Astrocyte (in vitro differentiated cells and primary cell): ENCODE data around the gene ZNF608. TPM values are rescaled to one million over a fixed set of nuclear protein-coding genes. Genes with fewer than 3 reads are reported as not detected.

Source experiments
- DNase-seq: peaks from one replicate; pipeline ENCODE4 v3.0.0-alpha.2; 2010; ENCODE audit warnings: low read depth
- FAIRE-seq: peaks from 2 replicates; lab custom pipeline; 2011; peaks lifted over from hg19 to GRCh38; lab: Jason Lieb, UNC
- H2AFZ ChIP-seq: 2 replicates; pipeline ENCODE4 v1.6.0; 2012; ENCODE audit warnings: low read depth, low read length, inconsistent platforms
- H3K27ac ChIP-seq: 2 replicates; pipeline ENCODE4 v1.5.1; 2011; ENCODE audit warnings: low read depth, low read length, inconsistent platforms
- H3K27me3 ChIP-seq: 2 replicates; pipeline ENCODE4 v1.6.0; 2011; ENCODE audit warnings: low read length, inconsistent platforms; ENCODE audit not compliant: insufficient read depth
- H3K36me3 ChIP-seq: 2 replicates; pipeline ENCODE4 v1.5.1; 2011; ENCODE audit warnings: low read length, inconsistent platforms; ENCODE audit not compliant: insufficient read depth
- H3K4me1 ChIP-seq: 2 replicates; pipeline ENCODE4 v1.5.1; 2011; ENCODE audit warnings: low read length, inconsistent platforms; ENCODE audit not compliant: insufficient read depth
- H3K4me2 ChIP-seq: 2 replicates; pipeline ENCODE4 v1.6.0; 2012; ENCODE audit warnings: low read length, inconsistent platforms
- H3K4me3 ChIP-seq: 2 replicates; pipeline ENCODE4 v1.5.1; 2011; ENCODE audit warnings: low read depth, mild to moderate bottlenecking, low read length, inconsistent platforms; ENCODE audit not compliant: insufficient read depth
- H3K79me2 ChIP-seq: 2 replicates; pipeline ENCODE4 v1.6.0; 2012; ENCODE audit warnings: mild to moderate bottlenecking, low read length, inconsistent platforms; ENCODE audit not compliant: insufficient read depth
- H3K9ac ChIP-seq: 2 replicates; pipeline ENCODE4 v1.6.0; 2012; ENCODE audit warnings: mild to moderate bottlenecking, low read length, inconsistent platforms
- H3K9me3 ChIP-seq: 2 replicates; pipeline ENCODE4 v1.5.1; 2012; ENCODE audit warnings: low read depth, mild to moderate bottlenecking, low read length, inconsistent platforms; ENCODE audit not compliant: insufficient read depth
- H4K20me1 ChIP-seq: 2 replicates; pipeline ENCODE4 v1.6.0; 2012; ENCODE audit warnings: low read length, inconsistent platforms; ENCODE audit not compliant: insufficient read depth
- H3K27ac Mint-ChIP-seq: one replicate; pipeline ENCODE4 v1.8.0; 2021; ENCODE audit warnings: mild to moderate bottlenecking, mixed read lengths; ENCODE audit not compliant: unreplicated experiment
- H3K27me3 Mint-ChIP-seq: one replicate; pipeline ENCODE4 v1.8.0; 2021; ENCODE audit warnings: low read depth, mixed read lengths; ENCODE audit not compliant: unreplicated experiment
- H3K36me3 Mint-ChIP-seq: one replicate; pipeline ENCODE4 v1.8.0; 2021; ENCODE audit warnings: low read depth, mixed read lengths; ENCODE audit not compliant: unreplicated experiment
- H3K4me1 Mint-ChIP-seq: one replicate; pipeline ENCODE4 v1.8.0; 2021; ENCODE audit warnings: low read depth, mixed read lengths; ENCODE audit not compliant: unreplicated experiment
- H3K4me3 Mint-ChIP-seq: one replicate; pipeline ENCODE4 v1.8.0; 2021; ENCODE audit warnings: mild to moderate bottlenecking, moderate library complexity, mixed read lengths; ENCODE audit not compliant: unreplicated experiment
- H3K9me3 Mint-ChIP-seq: one replicate; pipeline ENCODE4 v1.8.0; 2021; ENCODE audit warnings: mild to moderate bottlenecking, mixed read lengths; ENCODE audit not compliant: unreplicated experiment
- EZH2 ChIP-seq: IDR thresholded peaks from 2 replicates; pipeline ENCODE4 v1.6.1; 2012; ENCODE audit warnings: mild to moderate bottlenecking, low read length, inconsistent platforms; ENCODE audit not compliant: insufficient read depth
- total RNA-seq: library from RNA; stranded (reverse); gene quantifications from 2 replicates; pipeline ENCODE4 v1.2.1, GENCODE V29; 2021
- TF ChIP-seq, protein P1 (sequence below): IDR thresholded peaks from 2 replicates; pipeline ENCODE4 v1.5.1; 2011; ENCODE audit warnings: low read depth, mild to moderate bottlenecking, inconsistent platforms, low read length, moderate library complexity; ENCODE audit not compliant: insufficient read depth

The ZNF608 gene
- total RNA-seq, 1 donor from 2014 or later = 57.3 TPM

GRCh38 chr5:124746916-124747790 is 714 bp upstream of the ZNF608 start:
- H4K20me1 ChIP-seq = no peaks in the 10 kb centered on the region
- Mint-ChIP-seq H3K36me3 (no peaks in the 10 kb centered on the region), H3K4me1 (peaks cover 13% of the 10 kb centered on the region), H3K4me3 (no peak overlapping the region), H3K27me3 (no peaks in the 10 kb centered on the region), H3K27ac (peak overlapping the region; percentile 90), H3K9me3 (no peaks in the 10 kb centered on the region)
- H3K27ac ChIP-seq = peak overlapping the region; percentile 96
- DNase-seq (peak; percentile 91), FAIRE-seq (peak; percentile 13)
- H3K4me3 ChIP-seq = peak overlapping the region; percentile 76
- H3K9me3 ChIP-seq = no peaks in the 10 kb centered on the region
- peak overlapping the region; percentile 53 for H2AFZ ChIP-seq
- H3K4me1 ChIP-seq = peaks cover 29% of the 10 kb centered on the region
- no peaks in the 10 kb centered on the region for H3K36me3 ChIP-seq
- H3K79me2 ChIP-seq = peaks cover 31% of the 10 kb centered on the region
- H3K27me3 ChIP-seq = no peaks in the 10 kb centered on the region
- H3K9ac ChIP-seq = peak overlapping the region; percentile 92
- TF ChIP-seq, protein P1, sequence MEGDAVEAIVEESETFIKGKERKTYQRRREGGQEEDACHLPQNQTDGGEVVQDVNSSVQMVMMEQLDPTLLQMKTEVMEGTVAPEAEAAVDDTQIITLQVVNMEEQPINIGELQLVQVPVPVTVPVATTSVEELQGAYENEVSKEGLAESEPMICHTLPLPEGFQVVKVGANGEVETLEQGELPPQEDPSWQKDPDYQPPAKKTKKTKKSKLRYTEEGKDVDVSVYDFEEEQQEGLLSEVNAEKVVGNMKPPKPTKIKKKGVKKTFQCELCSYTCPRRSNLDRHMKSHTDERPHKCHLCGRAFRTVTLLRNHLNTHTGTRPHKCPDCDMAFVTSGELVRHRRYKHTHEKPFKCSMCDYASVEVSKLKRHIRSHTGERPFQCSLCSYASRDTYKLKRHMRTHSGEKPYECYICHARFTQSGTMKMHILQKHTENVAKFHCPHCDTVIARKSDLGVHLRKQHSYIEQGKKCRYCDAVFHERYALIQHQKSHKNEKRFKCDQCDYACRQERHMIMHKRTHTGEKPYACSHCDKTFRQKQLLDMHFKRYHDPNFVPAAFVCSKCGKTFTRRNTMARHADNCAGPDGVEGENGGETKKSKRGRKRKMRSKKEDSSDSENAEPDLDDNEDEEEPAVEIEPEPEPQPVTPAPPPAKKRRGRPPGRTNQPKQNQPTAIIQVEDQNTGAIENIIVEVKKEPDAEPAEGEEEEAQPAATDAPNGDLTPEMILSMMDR = no peak
- TF ChIP-seq EZH2 = no peak
- H3K4me2 ChIP-seq = peak overlapping the region; percentile 95

DNA sequence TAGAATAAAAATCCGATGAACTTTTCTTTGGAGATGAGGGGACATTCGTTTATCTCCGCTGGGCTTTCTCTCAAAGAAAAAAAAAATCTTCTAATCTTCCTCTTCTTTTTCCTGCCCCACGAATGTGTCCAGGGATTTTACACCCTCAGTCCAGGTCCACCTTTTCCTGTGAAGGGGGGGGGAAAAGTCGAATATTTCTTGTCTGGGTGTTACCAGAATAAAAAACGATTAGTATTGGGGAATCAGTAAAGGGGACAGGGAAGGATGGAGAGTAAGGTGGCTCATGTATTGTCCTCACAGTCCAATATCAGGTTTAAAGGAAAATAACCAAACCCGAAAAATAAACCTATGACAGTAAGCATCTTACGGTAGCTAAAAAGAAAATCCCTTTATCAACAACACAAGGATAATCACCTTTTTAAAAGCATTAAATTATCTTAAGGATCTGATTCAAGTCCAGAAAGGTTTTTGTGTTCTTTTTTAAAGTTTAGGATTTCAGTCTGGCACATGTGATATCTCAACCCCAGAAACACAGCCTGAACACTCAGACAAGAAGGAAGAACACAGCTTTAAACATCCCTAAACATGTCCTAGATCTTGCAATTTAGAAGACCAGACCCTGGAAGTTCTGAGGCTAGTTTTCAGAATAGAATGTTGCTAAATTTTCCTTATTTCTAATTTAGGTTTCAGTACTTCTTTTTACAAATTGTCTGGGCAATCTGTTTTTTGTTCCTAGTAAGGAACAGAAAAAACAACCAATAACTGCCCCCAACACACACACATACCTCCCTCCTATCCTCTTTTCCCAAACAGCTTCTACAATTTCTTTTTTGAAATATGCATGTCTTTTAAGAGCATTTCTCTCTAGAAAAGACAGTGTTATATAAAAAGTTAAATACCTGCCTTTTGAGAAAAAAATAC is 1.2 kb downstream of the ZNF608 start:
- no peak overlapping the region for H3K4me3 Mint-ChIP-seq
- Histone ChIP-seq H3K4me2 (peak overlapping the region; percentile 95), H2AFZ (no peak overlapping the region), H3K9me3 (no peaks in the 10 kb centered on the region), H3K27ac (peak overlapping the region; percentile 96), H3K79me2 (peaks cover 46% of the 10 kb centered on the region), H3K27me3 (no peaks in the 10 kb centered on the region), H4K20me1 (no peaks in the 10 kb centered on the region), H3K36me3 (no peaks in the 10 kb centered on the region), H3K4me3 (peak overlapping the region; percentile 76), H3K9ac (peak overlapping the region; percentile 92), H3K4me1 (peaks cover 39% of the 10 kb centered on the region)
- H3K27ac Mint-ChIP-seq = no peak overlapping the region
- no peaks in the 10 kb centered on the region for H3K27me3 Mint-ChIP-seq
- TF ChIP-seq, protein P1 = no peak
- TF ChIP-seq EZH2 = no peak
- DNase-seq (no peak), FAIRE-seq (no peak)
- peaks cover 3% of the 10 kb centered on the region for H3K4me1 Mint-ChIP-seq
- H3K36me3 Mint-ChIP-seq = no peaks in the 10 kb centered on the region
- no peaks in the 10 kb centered on the region for H3K9me3 Mint-ChIP-seq
